AG09319 (cell line): ENCODE measurements around the gene HTT-AS.

Source experiments
- DNase-seq: peaks from one replicate; pipeline ENCODE4 v3.0.0-alpha.2; 2010; ENCODE audit warnings: low read depth; ENCODE audit errors: extremely low read depth
- CTCF ChIP-seq: IDR thresholded peaks from 2 replicates; pipeline ENCODE4 v1.5.1; 2011; ENCODE audit warnings: low read depth, mild to moderate bottlenecking, inconsistent platforms, low read length, moderate library complexity

Gene HTT-AS

GRCh38 chr4:3035249-3035648, 39.1 kb downstream of the HTT-AS start:
- DNase-seq: no peak
- TF ChIP-seq CTCF: no peak

- no peak for TF ChIP-seq CTCF
- no peak for DNase-seq
Measured at GRCh38 chr4:3034231-3034630, 40.1 kb downstream of the HTT-AS start.

- no peak for DNase-seq
- no peak for TF ChIP-seq CTCF
Measured at GRCh38 chr4:3031357-3032082, 42.8 kb downstream of the HTT-AS start.

GRCh38 chr4:3030566-3031356, 43.6 kb downstream of the HTT-AS start:
- no peak for DNase-seq
- no peak for TF ChIP-seq CTCF

- no peak for DNase-seq
- TF ChIP-seq CTCF: no peak
Measured at GRCh38 chr4:3029464-3029863, 44.9 kb downstream of the HTT-AS start.

GRCh38 chr4:3026540-3026939, 47.8 kb downstream of the HTT-AS start:
- DNase-seq: no peak
- TF ChIP-seq CTCF: no peak

- no peak for DNase-seq
- TF ChIP-seq CTCF: no peak
Measured at GRCh38 chr4:3025881-3026280, 48.5 kb downstream of the HTT-AS start.
